ENCODE data around the gene HCCS.

- no peak for TF ChIP-seq CTCF (IDR thresholded peaks at IDR 0.05)
- TF ChIP-seq POLR2A (IDR thresholded peaks at IDR 0.05), result no peak
These were observed 2.6 kb downstream of the HCCS start for GRCh38 chrX:11113731-11114130.
